WI38 (cell line): Measurements from ENCODE around the gene SLC22A12.

ENCODE experiments used
- H3K4me3 ChIP-seq: 2 replicates; pipeline ENCODE4 v1.5.1; 2011; ENCODE audit warnings: low read depth, mild to moderate bottlenecking, control low read depth, low read length
- CTCF ChIP-seq: IDR thresholded peaks from 2 replicates; pipeline ENCODE4 v1.5.1; 2012; ENCODE audit warnings: low read depth, mild to moderate bottlenecking, control low read depth, low read length

SLC22A12 gene

DNA sequence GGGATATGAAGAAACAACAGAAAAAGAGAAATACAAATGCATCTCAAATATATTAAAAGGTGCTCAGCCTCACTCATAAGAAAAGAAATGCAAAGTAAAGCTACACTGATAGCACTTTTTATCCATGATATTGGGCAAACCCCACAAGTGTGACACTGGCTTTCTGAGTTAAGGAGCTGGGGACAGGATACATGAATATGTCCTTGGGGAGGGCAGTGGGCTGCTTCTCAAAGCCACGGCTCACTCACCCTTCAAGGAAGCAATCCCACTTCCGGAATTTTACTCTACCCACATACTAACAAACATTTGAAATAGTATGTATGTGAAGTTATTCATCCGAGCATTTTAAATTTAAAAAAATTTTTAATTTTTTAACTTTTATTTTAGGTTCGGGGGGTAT lies 41.1 kb upstream of the SLC22A12 start:
- no peak overlapping the region for H3K4me3 ChIP-seq
- TF ChIP-seq CTCF: no peak

DNA sequence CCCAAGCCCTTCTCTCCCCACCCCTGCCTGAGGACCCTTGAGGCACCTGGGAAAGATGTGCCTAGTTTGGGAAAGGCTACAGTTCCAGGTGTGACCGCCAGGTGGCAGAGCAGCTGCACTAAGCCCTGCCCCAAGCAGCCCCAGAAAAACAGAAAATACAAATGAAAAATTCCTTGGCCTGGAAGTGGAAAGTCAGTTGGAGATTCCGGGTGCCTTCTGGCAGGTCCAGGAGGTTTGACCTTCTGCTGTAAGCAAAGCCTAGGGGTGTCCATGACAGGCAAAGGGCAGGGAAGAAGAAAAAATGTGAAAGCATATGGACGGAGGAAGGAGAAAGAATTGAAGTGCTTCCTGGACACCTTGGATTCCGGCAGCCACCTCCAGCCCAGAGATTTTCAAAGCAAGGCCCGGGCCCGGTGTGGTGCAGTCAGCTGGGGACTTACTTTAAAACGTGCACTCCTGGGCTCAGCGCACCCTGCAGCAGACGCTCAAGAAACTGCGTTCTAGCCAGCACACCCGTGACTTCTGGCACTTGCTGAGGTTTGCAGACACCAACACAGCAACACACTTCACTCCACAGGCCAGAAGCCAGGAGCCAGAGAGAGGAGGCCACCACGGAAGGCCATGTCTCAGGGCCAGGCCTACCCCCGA lies 37.3 kb upstream of the SLC22A12 start:
- peak; percentile 99 for TF ChIP-seq CTCF
- H3K4me3 ChIP-seq: no peak overlapping the region

GRCh38 chr11:64556044-64556720 lies 34.8 kb upstream of the SLC22A12 start:
- H3K4me3 ChIP-seq: no peak overlapping the region
- no peak for TF ChIP-seq CTCF

DNA sequence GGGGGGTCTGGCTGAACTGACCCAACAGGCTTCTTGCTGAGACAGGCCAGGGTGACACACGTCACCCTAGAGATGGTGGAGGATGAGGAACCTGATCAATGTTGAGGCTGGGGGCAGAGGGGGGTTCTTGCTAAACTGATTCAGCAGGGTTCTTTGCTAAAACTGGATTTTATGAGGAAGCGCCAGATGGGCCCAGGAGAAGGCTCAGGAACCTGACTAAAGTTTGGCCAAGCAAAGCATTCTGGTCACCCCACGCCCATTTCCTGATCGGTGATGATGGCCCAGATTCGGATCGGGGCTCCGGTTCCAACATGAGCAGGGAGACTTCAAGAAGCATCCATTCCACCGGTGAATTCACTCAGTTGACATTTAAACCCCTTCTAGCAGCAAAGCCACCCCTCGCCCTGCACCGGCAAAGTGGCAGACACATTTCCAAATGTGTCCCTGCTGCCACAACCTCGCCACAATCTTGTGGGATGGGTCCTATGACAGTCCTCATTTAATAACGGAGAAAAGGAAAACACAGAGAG lies 34.2 kb upstream of the SLC22A12 start:
- TF ChIP-seq CTCF: no peak
- H3K4me3 ChIP-seq: no peak overlapping the region

- TF ChIP-seq CTCF: no peak
- H3K4me3 ChIP-seq: no peak overlapping the region
Observed at GRCh38 chr11:64558065-64558745, 32.8 kb upstream of the SLC22A12 start.

GRCh38 chr11:64558869-64559268 lies 32.2 kb upstream of the SLC22A12 start:
- TF ChIP-seq CTCF: no peak
- no peak overlapping the region for H3K4me3 ChIP-seq
